GM06990 (cell line): Measurements from ENCODE around the gene SLMAP.

ENCODE experiments used
- DNase-seq: peaks from one replicate; pipeline ENCODE4 v3.0.0-alpha.2; 2011; ENCODE audit not compliant: insufficient read length; ENCODE audit errors: extremely low read depth
- H3K27me3 ChIP-seq: replicated peaks from 2 replicates; pipeline ENCODE4 v1.6.0; 2011; ENCODE audit warnings: low read length; ENCODE audit not compliant: control insufficient read depth, insufficient read depth
- H3K36me3 ChIP-seq: 2 replicates; pipeline ENCODE4 v1.5.1; 2011; ENCODE audit warnings: low read length; ENCODE audit not compliant: control insufficient read depth, insufficient read depth
- H3K4me3 ChIP-seq: replicated peaks from 2 replicates; pipeline ENCODE4 v1.5.1; 2011; ENCODE audit warnings: low read depth, mild to moderate bottlenecking, control low read depth, low read length
- TF ChIP-seq, protein P1 (sequence below): IDR thresholded peaks from 2 replicates; pipeline ENCODE4 v1.5.1; 2011; ENCODE audit warnings: low read length, control low read depth, mild to moderate bottlenecking, inconsistent platforms; ENCODE audit not compliant: insufficient read depth, poor library complexity, severe bottlenecking

The SLMAP gene

DNA sequence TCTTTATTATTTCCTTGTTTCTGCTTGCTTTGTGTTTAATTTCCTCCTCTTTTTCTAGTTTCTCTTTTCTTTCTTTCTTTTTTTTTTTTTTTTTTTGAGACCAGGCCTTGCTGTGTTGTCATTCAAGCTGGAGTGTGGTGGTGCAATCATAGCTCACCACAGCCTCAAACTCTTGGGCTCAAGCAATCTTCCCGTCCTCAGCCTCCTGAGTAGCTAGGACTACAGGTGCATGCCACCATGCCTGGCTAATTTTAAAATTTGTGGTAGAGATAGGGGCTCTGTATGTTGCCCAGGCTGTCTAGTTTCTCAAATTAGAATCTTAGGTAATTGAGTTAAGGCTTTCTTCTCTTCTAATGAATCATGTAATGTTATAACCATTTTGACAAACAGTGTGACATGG is 22.4 kb downstream of the SLMAP start:
- DNase-seq, result no peak
- H3K4me3 ChIP-seq, result no peak overlapping the region
- H3K27me3 ChIP-seq, result no peaks in the 10 kb centered on the region
- TF ChIP-seq, protein P1, sequence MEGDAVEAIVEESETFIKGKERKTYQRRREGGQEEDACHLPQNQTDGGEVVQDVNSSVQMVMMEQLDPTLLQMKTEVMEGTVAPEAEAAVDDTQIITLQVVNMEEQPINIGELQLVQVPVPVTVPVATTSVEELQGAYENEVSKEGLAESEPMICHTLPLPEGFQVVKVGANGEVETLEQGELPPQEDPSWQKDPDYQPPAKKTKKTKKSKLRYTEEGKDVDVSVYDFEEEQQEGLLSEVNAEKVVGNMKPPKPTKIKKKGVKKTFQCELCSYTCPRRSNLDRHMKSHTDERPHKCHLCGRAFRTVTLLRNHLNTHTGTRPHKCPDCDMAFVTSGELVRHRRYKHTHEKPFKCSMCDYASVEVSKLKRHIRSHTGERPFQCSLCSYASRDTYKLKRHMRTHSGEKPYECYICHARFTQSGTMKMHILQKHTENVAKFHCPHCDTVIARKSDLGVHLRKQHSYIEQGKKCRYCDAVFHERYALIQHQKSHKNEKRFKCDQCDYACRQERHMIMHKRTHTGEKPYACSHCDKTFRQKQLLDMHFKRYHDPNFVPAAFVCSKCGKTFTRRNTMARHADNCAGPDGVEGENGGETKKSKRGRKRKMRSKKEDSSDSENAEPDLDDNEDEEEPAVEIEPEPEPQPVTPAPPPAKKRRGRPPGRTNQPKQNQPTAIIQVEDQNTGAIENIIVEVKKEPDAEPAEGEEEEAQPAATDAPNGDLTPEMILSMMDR, result no peak
- no peaks in the 10 kb centered on the region for H3K36me3 ChIP-seq

DNA sequence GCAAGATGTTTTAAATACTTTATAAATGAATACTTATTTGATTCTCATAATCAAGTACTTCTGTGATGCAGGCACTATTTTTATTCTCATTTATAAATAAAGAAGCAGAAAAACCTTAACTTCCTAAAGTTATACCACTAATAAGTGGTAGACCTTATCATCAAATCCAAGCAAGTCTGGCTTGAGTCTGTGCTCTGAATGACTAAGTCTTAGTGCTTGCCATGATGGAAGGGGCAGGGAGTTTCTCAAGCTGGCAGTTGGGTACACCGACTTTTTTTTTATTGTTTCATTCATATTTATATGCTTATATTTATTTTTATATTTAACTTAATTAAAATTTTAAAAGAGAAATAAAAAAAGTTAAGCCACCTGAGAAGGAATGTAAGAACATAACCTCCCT is 23.6 kb downstream of the SLMAP start:
- TF ChIP-seq, protein P1, result no peak
- H3K4me3 ChIP-seq, result no peak overlapping the region
- no peaks in the 10 kb centered on the region for H3K27me3 ChIP-seq
- no peaks in the 10 kb centered on the region for H3K36me3 ChIP-seq
- DNase-seq, result no peak

DNA sequence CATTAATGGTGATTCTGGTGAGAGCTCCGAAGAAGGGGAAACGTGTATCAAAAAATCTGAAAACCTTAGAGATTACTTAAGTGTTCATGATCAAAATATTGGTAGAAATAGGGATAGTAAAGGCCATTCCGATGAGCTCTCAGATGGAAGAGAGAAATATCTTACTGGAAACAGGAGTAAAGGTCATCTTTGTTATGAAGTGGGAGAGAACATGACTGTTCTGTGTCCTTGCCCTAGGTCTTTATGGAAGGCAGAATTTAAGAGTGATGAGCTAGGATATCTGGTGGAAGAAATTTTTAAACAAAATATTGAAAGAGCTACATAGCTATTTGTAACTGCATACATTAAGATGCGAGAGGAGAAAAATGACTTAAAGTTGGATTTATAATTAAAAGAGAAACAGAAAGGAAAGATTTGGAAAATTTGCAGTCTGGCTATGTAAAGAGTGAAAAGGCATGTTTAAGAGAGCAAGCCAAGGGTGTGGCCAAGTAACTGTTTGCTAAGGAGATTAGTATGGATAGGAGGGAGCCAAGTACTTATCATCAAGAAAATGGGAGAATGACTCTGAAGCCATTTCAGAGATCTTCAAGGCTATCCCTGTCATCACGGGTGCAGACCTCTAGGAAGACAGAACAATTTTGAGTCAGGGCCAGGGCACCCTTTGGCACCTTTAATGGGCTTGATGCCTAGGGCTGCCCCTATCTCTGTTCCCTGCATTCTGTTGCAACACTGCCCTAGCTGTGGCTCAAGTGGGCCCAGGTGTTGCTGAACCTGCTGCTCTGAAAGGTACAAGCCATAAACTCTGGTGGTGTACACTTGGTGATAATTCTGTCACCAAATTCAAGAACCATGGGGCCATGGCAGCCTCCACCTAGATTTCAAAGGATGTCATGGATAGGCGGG is 27.3 kb downstream of the SLMAP start:
- TF ChIP-seq, protein P1, result no peak
- Histone ChIP-seq H3K27me3 (no peaks in the 10 kb centered on the region), H3K4me3 (no peak overlapping the region), H3K36me3 (no peaks in the 10 kb centered on the region)
- no peak for DNase-seq

DNA sequence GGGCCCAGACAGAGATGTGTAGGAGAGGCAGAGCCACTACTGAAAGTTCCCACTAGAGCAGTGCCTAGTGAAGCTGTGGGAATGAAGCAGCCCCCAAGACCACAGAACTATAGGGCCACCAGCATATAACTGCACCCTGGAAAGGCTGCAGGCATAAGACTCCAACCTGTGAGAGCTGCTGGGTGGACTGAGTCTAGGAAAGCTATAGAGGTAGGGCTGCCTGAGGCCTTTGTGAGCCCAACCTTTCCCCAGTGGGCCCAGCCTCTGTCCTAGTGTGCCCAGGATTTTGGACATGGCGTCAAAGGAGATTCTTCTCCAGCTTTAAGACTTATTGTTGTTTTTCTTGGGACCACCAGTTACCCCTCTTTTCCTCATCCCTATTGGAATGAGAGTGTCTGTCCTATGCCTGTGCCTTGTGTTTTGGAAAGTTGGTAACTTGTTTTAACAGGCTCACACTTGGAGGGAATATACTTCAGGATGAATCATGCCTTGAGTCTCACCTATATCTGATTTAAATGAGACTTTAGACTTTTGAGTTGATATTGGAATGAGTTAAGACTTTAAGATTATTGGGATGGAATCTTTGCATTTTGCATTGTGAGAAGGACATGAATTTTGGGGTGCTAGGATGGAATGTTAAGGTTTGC is 28.1 kb downstream of the SLMAP start:
- DNase-seq, result no peak
- Histone ChIP-seq H3K4me3 (no peak overlapping the region), H3K27me3 (no peaks in the 10 kb centered on the region), H3K36me3 (no peaks in the 10 kb centered on the region)
- TF ChIP-seq, protein P1, result no peak

DNA sequence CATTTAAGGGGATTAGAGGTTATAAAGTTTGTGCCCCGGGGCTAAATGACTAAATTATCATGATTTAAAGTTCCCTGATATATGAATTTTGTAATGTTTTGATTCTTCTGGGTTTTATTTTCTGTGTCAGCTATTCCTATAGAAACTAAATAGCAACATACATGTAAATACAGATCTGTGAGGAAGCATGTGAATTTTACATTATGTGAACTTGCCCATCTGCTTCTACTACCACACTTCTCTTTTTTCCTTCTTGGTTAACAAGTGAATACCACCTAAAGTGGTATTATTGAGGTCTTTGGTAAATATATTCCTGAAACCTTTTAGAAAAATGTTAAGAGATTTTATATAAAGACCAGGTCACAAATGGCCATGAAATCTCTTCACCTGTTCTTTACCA is 29.3 kb downstream of the SLMAP start:
- TF ChIP-seq, protein P1, result no peak
- Histone ChIP-seq H3K36me3 (no peaks in the 10 kb centered on the region), H3K4me3 (no peak overlapping the region), H3K27me3 (no peaks in the 10 kb centered on the region)
- no peak for DNase-seq
